ENCODE results near the gene SIGLECL1.

- TF ChIP-seq CTCF (IDR thresholded peaks at IDR 0.05; ENCODE audit: low read length) (no peak), EZH2phosphoT487 (IDR thresholded peaks at IDR 0.05; ENCODE audit: low read length) (no peak), EZH2 (optimal IDR thresholded peaks at IDR 0.05; ENCODE audit: low read depth, low read length) (no peak)
Measured at GRCh38 chr19:51250786-51251467, at the start of gene SIGLECL1.
